ACC112 (cell line): Measurements from ENCODE around the gene SF3B1.
A peak's percentile ranks its signal among the peaks of the same experiment; 100 is the strongest.
"Not testable (repeated sequence)": the region's sequence is repeated elsewhere in the genome, so short reads cannot be mapped to it uniquely, and the experiment has no call there.

Experiments
- H2AFZ ChIP-seq: fragments of 200-600 bp; sonication (generic); one replicate; pipeline ENCODE4 v1.6.0; 2017; ENCODE audit warnings: antibody characterized with exemption, low read length; ENCODE audit not compliant: unreplicated experiment
- H3K27ac ChIP-seq: fragments of 200-600 bp; sonication (generic); 2 replicates; pipeline ENCODE4 v1.5.1; 2014; ENCODE audit warnings: low read depth, mild to moderate bottlenecking, antibody characterized with exemption, low read length, moderate library complexity
- H3K27me3 ChIP-seq: fragments of 200-600 bp; sonication (generic); 2 replicates; pipeline ENCODE4 v1.6.1; 2014; ENCODE audit warnings: mild to moderate bottlenecking, antibody characterized with exemption, low read length, moderate library complexity, mixed read lengths; ENCODE audit not compliant: insufficient read depth
- H3K36me3 ChIP-seq: fragments of 200-600 bp; sonication (generic); 2 replicates; pipeline ENCODE4 v1.6.1; 2016; ENCODE audit warnings: mild to moderate bottlenecking, antibody characterized with exemption, low read length, moderate library complexity, mixed read lengths; ENCODE audit not compliant: insufficient read depth
- H3K4me1 ChIP-seq: fragments of 200-600 bp; sonication (generic); one replicate; pipeline ENCODE4 v1.6.1; 2016; ENCODE audit warnings: low read length, mixed read lengths; ENCODE audit not compliant: insufficient read depth, unreplicated experiment, control insufficient read depth
- H3K4me3 ChIP-seq: fragments of 200-600 bp; sonication (generic); 2 replicates; pipeline ENCODE4 v1.5.1; 2014; ENCODE audit warnings: mild to moderate bottlenecking, low read depth, low read length
- H3K79me2 ChIP-seq: fragments of 200-600 bp; sonication (generic); one replicate; pipeline ENCODE4 v1.6.0; 2016; ENCODE audit warnings: low read length; ENCODE audit not compliant: control insufficient read depth, unreplicated experiment, insufficient read depth

SF3B1 gene

DNA sequence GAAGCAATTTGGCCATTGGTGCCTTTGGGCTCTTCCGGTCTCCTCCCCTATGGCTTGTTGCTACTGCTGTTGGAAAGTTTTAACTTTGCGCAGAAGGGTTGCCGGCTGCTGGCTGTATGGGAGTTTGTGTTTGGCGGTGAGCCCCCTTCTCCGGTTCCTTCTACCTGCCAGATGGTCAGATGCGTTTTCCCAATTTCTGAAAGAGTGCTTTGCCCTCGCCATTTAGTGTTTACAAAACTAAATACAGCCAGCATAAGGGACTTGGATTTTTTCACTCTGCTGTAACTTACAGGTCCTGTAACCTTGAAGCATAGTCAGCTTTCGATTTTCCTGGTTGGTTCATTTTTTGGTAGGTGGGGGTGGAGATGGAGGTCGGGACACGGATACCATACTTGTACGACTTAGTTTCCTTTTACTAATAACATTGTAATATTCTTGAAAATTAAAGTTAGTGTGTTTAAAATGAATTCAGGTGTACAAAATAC lies 19.1 kb upstream of the SF3B1 start:
- Histone ChIP-seq H3K27ac (peak overlapping the region; percentile 99), H3K4me3 (peak overlapping the region; percentile 94), H3K4me1 (peaks cover 14% of the 10 kb centered on the region), H2AFZ (no peak overlapping the region), H3K27me3 (no peaks in the 10 kb centered on the region), H3K36me3 (0 out of 2 replicates have a peak, but pooled peaks cover 5% of the 10 kb centered on the region), H3K79me2 (peaks cover 45% of the 10 kb centered on the region)

DNA sequence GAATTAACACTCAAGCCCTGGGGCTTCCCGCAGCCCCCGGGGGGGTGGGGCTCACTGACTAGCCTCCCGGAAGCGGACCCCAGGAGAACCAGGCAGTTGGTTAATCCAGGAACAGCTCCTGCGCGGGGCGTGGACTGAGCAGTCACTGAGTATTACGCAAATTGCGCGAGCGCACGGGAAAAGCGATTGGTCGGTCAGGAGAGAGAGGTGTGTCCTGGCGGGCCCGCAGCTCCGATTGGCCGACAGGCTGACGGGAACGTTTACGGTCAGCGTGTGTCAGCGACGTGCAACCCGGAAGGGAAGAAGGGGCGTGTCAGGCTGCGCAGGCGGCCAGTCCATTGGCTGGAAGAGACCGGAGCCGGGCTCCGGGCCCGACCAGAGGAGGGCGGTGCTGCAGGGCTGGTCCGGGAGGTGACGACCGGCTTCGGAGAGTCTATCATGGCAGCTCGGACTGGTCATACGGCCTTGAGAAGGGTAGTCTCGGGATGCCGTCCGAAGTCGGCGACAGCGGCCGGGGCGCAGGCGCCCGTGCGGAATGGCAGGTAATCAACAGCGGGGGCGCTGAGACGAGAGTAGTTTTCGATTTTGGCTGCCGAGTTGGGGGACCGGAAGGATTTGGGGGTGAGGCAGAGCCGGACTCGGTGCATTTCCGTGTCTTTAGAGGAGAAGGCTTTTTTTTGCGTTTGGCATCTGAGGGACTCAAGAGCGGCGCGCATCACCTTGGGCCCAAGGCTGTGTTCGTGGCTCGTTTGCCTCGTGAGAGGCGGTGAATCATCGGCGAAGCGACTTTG lies 18.5 kb upstream of the SF3B1 start, which contains the start of gene COQ10B:
COQ10B (plus strand) TSS at position 430 of the 791 bp plus-strand sequence; CDS start at position 439, 9 bp downstream.
- Histone ChIP-seq H3K36me3 (0 out of 2 replicates have a peak, but pooled peaks cover 5% of the 10 kb centered on the region), H3K27me3 (no peaks in the 10 kb centered on the region), H2AFZ (peak within 1 kb of the TSS; percentile 70), H3K4me1 (peaks cover 11% of the 10 kb centered on the region), H3K4me3 (peak within 1 kb of the TSS; percentile 94), H3K79me2 (peaks cover 39% of the 10 kb centered on the region), H3K27ac (peak within 1 kb of the TSS; percentile 99)

DNA sequence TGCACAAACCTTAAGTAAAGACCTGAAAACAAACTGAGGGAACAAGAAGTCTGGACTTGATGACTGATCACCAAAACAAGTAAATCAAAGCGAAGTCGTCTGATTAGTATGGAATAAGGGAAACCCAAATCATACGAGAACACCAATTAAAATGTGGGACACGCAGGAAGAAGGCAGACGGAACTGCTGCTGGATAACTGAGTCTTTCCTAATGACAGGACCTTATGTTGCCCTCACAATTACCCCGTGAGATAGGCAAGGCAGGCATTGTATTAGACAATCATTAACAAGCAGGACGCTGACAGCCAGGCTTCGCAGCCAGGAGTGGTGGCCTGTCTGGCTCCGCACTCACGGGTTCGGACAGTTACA lies 17.9 kb upstream of the SF3B1 start:
- H3K27ac ChIP-seq, result peak overlapping the region; percentile 99

GRCh38 chr2:197450935-197451358 lies 16.1 kb upstream of the SF3B1 start:
- H3K79me2 ChIP-seq, result peaks cover 22% of the 10 kb centered on the region
- H2AFZ ChIP-seq, H3K27me3 ChIP-seq, H3K4me3 ChIP-seq, H3K27ac ChIP-seq, H3K36me3 ChIP-seq: not testable (repeated sequence)
- peaks cover 11% of the 10 kb centered on the region for H3K4me1 ChIP-seq

More for the DNA sequence above, 17.9 kb upstream of the SF3B1 start:
- H3K36me3 ChIP-seq, result 0 out of 2 replicates have a peak, but pooled peaks cover 5% of the 10 kb centered on the region
- H3K79me2 ChIP-seq, result peaks cover 35% of the 10 kb centered on the region
- peaks cover 11% of the 10 kb centered on the region for H3K4me1 ChIP-seq
- H2AFZ ChIP-seq, result peak overlapping the region; percentile 70
- no peaks in the 10 kb centered on the region for H3K27me3 ChIP-seq
- H3K4me3 ChIP-seq, result peak overlapping the region; percentile 94

DNA sequence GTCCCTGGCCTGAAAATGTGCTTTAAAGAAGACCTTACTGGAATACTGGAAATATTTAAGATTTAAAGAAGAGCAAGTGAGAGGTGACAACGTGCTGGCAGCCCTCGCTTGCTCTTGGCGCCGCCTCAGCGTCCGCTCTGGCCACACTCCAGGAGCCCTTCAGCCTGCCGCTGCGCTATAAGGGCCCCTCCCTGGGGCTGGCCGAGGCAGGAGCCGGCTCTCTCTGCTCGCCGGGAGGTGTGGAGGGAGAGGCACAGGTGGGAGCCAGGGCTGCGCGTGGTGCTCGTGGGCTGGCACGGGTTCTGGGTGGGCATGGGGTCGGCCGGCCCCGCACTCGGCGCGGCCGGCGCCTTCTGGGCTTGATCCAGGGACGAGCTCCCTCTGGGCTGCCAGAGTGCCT lies 15.6 kb upstream of the SF3B1 start:
- Histone ChIP-seq H3K79me2 (peaks cover 17% of the 10 kb centered on the region), H3K36me3 (no peaks in the 10 kb centered on the region), H3K27me3 (no peaks in the 10 kb centered on the region), H3K4me3 (no peak overlapping the region), H3K27ac (no peak overlapping the region), H3K4me1 (peaks cover 11% of the 10 kb centered on the region), H2AFZ (no peak overlapping the region)

GRCh38 chr2:197446844-197447243 lies 12.0 kb upstream of the SF3B1 start:
- Histone ChIP-seq H3K4me3 (no peak overlapping the region), H3K27ac (no peak overlapping the region), H3K4me1 (no peaks in the 10 kb centered on the region), H3K36me3 (no peaks in the 10 kb centered on the region), H3K27me3 (no peaks in the 10 kb centered on the region), H3K79me2 (no peaks in the 10 kb centered on the region), H2AFZ (no peak overlapping the region)

DNA sequence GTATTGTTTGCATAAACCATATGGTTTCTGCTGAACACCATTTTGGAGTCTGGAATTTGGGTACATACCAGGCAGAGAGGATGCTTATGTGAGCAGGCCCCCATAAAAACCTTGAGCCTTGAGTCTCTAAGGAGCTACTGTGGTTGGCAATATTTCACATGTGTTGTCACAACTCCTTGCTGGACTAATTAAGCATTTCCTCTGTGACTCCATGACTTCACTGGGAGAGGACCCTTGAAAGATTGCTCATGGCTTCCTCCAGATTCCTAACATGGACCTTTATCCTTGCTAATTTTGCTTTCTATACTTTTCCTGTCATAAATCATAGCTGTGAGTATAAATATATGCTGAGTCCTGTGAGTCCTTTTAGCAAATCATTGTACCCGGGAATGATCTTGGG lies 10.9 kb upstream of the SF3B1 start:
- Histone ChIP-seq H3K4me1 (no peaks in the 10 kb centered on the region), H3K4me3 (no peak overlapping the region), H3K36me3 (no peaks in the 10 kb centered on the region), H3K27ac (no peak overlapping the region), H3K27me3 (no peaks in the 10 kb centered on the region), H2AFZ (no peak overlapping the region), H3K79me2 (no peaks in the 10 kb centered on the region)

DNA sequence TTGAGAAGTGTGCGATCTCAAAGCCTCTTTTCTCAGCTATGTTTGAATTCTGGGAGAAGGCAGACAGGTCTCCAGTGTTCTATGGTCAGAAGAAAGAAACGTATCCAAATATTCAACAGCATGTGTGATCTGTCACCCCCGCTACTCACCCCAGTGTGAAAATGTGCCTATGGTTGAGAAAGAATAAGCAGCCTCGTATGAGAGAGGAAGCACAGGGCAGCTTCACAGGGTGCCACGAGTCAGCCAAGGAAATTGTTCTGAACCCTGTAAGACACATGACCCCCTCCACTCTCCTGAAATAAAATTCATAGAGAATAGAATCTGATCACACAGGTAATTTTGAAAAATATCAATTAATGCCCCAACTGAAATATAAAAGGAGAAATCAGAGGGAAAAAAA lies 8.0 kb upstream of the SF3B1 start:
- Histone ChIP-seq H3K36me3 (no peaks in the 10 kb centered on the region), H3K4me3 (no peak overlapping the region), H2AFZ (peak overlapping the region; percentile 14), H3K4me1 (no peaks in the 10 kb centered on the region), H3K79me2 (no peaks in the 10 kb centered on the region), H3K27me3 (no peaks in the 10 kb centered on the region), H3K27ac (no peak overlapping the region)

DNA sequence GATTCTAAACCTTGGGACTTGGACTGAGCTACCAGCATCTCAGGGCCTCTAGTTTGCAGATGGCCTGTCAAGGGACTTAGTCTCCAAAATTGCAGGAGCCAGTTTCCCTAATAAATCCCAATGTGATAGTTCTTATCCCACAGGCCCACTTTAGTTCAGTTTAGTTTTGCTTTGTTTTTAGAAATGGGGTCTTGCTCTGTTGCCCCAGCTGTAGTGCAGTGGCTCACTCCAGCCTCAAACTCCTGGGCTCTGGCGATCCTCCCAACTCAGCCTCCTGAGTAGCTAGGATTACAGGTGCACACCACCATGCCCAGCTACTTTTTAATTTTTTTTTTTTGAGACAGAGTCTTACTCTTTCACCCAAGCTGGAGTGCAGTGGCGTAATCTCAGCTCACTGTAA lies 2.6 kb upstream of the SF3B1 start:
- Histone ChIP-seq H3K27ac (no peak overlapping the region), H3K4me3 (no peak overlapping the region), H3K36me3 (no peaks in the 10 kb centered on the region), H3K4me1 (peaks cover 13% of the 10 kb centered on the region), H2AFZ (no peak overlapping the region), H3K79me2 (peaks cover 28% of the 10 kb centered on the region), H3K27me3 (no peaks in the 10 kb centered on the region)

- H3K27me3 ChIP-seq, result no peaks in the 10 kb centered on the region
- peak overlapping the region; percentile 92 for H3K4me3 ChIP-seq
- peaks cover 26% of the 10 kb centered on the region for H3K4me1 ChIP-seq
- peak overlapping the region; percentile 29 for H2AFZ ChIP-seq
- H3K79me2 ChIP-seq, result peaks cover 44% of the 10 kb centered on the region
- peak overlapping the region; percentile 80 for H3K27ac ChIP-seq
- H3K36me3 ChIP-seq, result no peaks in the 10 kb centered on the region
Measured at GRCh38 chr2:197435598-197436420, 981 bp upstream of the SF3B1 start.
